HS-27A (cell line): ENCODE results near the gene WNT5B.
"Not testable (repeated sequence)": the region's sequence is repeated elsewhere in the genome, so short reads cannot be mapped to it uniquely, and the experiment has no call there.

Experiments used
- DNase-seq: peaks from one replicate; pipeline ENCODE4 v3.0.0-alpha.2; 2012; ENCODE audit warnings: low read depth, missing footprints

Gene WNT5B

GRCh38 chr12:1691123-1692007, 62.3 kb downstream of the WNT5B start:
- DNase-seq: peak; percentile 23

- DNase-seq: no peak
Measured at GRCh38 chr12:1692226-1692625, 63.2 kb downstream of the WNT5B start.

GRCh38 chr12:1692895-1693610, 64.0 kb downstream of the WNT5B start:
- DNase-seq: no peak

GRCh38 chr12:1695097-1695496, 66.1 kb downstream of the WNT5B start:
- not testable (repeated sequence) for DNase-seq

- no peak for DNase-seq
Measured at GRCh38 chr12:1695886-1696670, 67.0 kb downstream of the WNT5B start.

- DNase-seq: no peak
Measured at GRCh38 chr12:1696800-1697199, 67.8 kb downstream of the WNT5B start.
